AG04450 (cell line): ENCODE data around the gene RPA1. TPM values are rescaled to one million over a fixed set of nuclear protein-coding genes. Genes with fewer than 3 reads are reported as not detected.

ENCODE experiments used
- CTCF ChIA-PET: fragments of 300-600, 350-600 bp; formaldehyde crosslinking; extraction: SDS; loops from one replicate; lab custom pipeline; 2022; ENCODE audit warnings: antibody characterized with exemption, inconsistent platforms; lab: Charles Lee
- POLR2A ChIA-PET: fragments of 350-600 bp; formaldehyde crosslinking; extraction: SDS; loops from one replicate; lab custom pipeline; 2021; ENCODE audit warnings: antibody characterized with exemption, inconsistent platforms; lab: Yijun Ruan, JAX
- DNase-seq: peaks from one replicate; pipeline ENCODE4 v3.0.0-alpha.2; 2011; ENCODE audit warnings: low read depth, low spot score
- H3K27ac ChIP-seq: one replicate; pipeline ENCODE4 v1.5.1; 2012; ENCODE audit warnings: low read depth, low read length, control low read depth
- H3K27me3 ChIP-seq: one replicate; pipeline ENCODE4 v1.6.0; 2012; ENCODE audit warnings: low read length; ENCODE audit not compliant: control insufficient read depth, insufficient read depth
- H3K4me3 ChIP-seq: 2 replicates; pipeline ENCODE4 v1.5.1; 2011; ENCODE audit warnings: mild to moderate bottlenecking, low read depth, low read length, control low read depth
- H3K9me3 ChIP-seq: 2 replicates; pipeline ENCODE4 v1.5.1; 2012; ENCODE audit warnings: low read length; ENCODE audit not compliant: control insufficient read depth, insufficient read depth
- CTCF ChIP-seq: IDR thresholded peaks from 2 replicates; pipeline ENCODE4 v1.5.1; 2011; ENCODE audit warnings: low read depth, low read length, control low read depth, inconsistent platforms
- polyA plus RNA-seq: library from polyadenylated mRNA; depleted of rRNA; stranded (reverse); fragments of >200 nt; gene quantifications from 2 replicates; pipeline ENCODE4 v1.2.3, GENCODE V29; 2011; rRNA removed

RPA1 gene
- polyA plus RNA-seq, 1 experiment = 56.4 TPM

GRCh38 chr17:1947229-1947742 lies 117.5 kb downstream of the RPA1 start:
- no peak for DNase-seq
- no peak overlapping the region for H3K4me3 ChIP-seq
- no peak for TF ChIP-seq CTCF
- no peaks in the 10 kb centered on the region; the same call in 1 of the 2 replicates for H3K9me3 ChIP-seq
- ChIA-PET POLR2A (no interaction called here), CTCF (no interaction called here)
- no peak overlapping the region for H3K27ac ChIP-seq
- peaks cover 12% of the 10 kb centered on the region for H3K27me3 ChIP-seq

GRCh38 chr17:1947743-1948516 lies 118.1 kb downstream of the RPA1 start:
- CTCF ChIA-PET = no interaction called here
- no peak for TF ChIP-seq CTCF
- DNase-seq = no peak
- peaks cover 10% of the 10 kb centered on the region for H3K27me3 ChIP-seq
- no peak overlapping the region for H3K27ac ChIP-seq
- no peaks in the 10 kb centered on the region; the same call in 1 of the 2 replicates for H3K9me3 ChIP-seq
- H3K4me3 ChIP-seq = no peak overlapping the region
- POLR2A ChIA-PET = no interaction called here

- Histone ChIP-seq H3K9me3 (no peaks in the 10 kb centered on the region; the same call in 1 of the 2 replicates), H3K27ac (no peak overlapping the region), H3K4me3 (no peak overlapping the region), H3K27me3 (peaks cover 5% of the 10 kb centered on the region)
- CTCF ChIA-PET = no interaction called here
- POLR2A ChIA-PET = no interaction called here
- no peak for DNase-seq
- no peak for TF ChIP-seq CTCF
These were observed 118.7 kb downstream of the RPA1 start for GRCh38 chr17:1948517-1948825.

Other genes with a start within 250 kb of the RPA1 start
- 5.3 and 6.8 TPM in 2 replicates for gene SLC43A2, start 201.2 kb upstream of the RPA1 start, polyA plus RNA-seq
- gene SCARF1, start 184.3 kb upstream of the RPA1 start, polyA plus RNA-seq = 0.17 and 0.20 TPM in 2 replicates
- 5.8 and 9.3 TPM in 2 replicates for gene RILP, start 180.1 kb upstream of the RPA1 start, polyA plus RNA-seq
- gene PRPF8, start 145.1 kb upstream of the RPA1 start, polyA plus RNA-seq = 126 and 161 TPM in 2 replicates
- 3.0 and 3.1 TPM in 2 replicates for gene TLCD2, start 119.6 kb upstream of the RPA1 start, polyA plus RNA-seq
- 2.9 and 3.6 TPM in 2 replicates for gene WDR81, start 105.3 kb upstream of the RPA1 start, polyA plus RNA-seq
- gene SERPINF2, start 87.1 kb upstream of the RPA1 start, polyA plus RNA-seq = 0.07 TPM in 1 of 2 replicates, not detected in the other
- gene SERPINF1, start 67.9 kb upstream of the RPA1 start, polyA plus RNA-seq = 376 and 473 TPM in 2 replicates
- gene SMYD4, start 103 bp upstream of the RPA1 start, polyA plus RNA-seq = 5.6 and 5.7 TPM in 2 replicates
- gene RTN4RL1, start 195.3 kb downstream of the RPA1 start, polyA plus RNA-seq = 0.02 and 0.04 TPM in 2 replicates
- 25.3 and 29.9 TPM in 2 replicates for gene DPH1, start 200.1 kb downstream of the RPA1 start, polyA plus RNA-seq
- 38.0 and 45.0 TPM in 2 replicates for gene OVCA2, start 212.0 kb downstream of the RPA1 start, polyA plus RNA-seq
- 12.7 and 14.4 TPM in 2 replicates for gene HIC1, start 225.1 kb downstream of the RPA1 start, polyA plus RNA-seq